CD4-positive, CD25-positive, alpha-beta regulatory T cell (primary cell): Measurements from ENCODE around the gene CAMK2D. TPM values are rescaled to one million over a fixed set of nuclear protein-coding genes. Genes with fewer than 3 reads are reported as not detected.
A peak's percentile ranks its signal among the peaks of the same experiment; 100 is the strongest.

Source experiments
- ATAC-seq, 2 donors: fragments of 150-1000 bp; cut with Tn5 transposase; one replicate each; pipeline ENCODE4 v1.10.0; 2021; ENCODE audit warnings: low read depth in 2 of 2, moderate number of reproducible peaks in 2 of 2, moderate library complexity in 1 of 2
- DNase-seq, 3 donors: peaks; one replicate each; pipeline versions ENCODE4 v3.0.0 to v3.0.0-alpha.2; 2012 to 2022; ENCODE audit warnings: mixed read lengths in 1 of 3
- H3K27ac ChIP-seq: one replicate; pipeline ENCODE4 v1.7.0; 2013; ENCODE audit warnings: mild to moderate bottlenecking, low read length; ENCODE audit not compliant: insufficient read depth, poor library complexity, severe bottlenecking
- H3K27me3 ChIP-seq: one replicate; pipeline ENCODE4 v1.7.0; 2013; ENCODE audit warnings: low read length; ENCODE audit not compliant: control insufficient read depth, insufficient read depth
- H3K36me3 ChIP-seq: one replicate; pipeline ENCODE4 v1.7.0; 2013; ENCODE audit warnings: mild to moderate bottlenecking, low read length, moderate library complexity; ENCODE audit not compliant: control insufficient read depth, insufficient read depth
- H3K4me1 ChIP-seq: 2 replicates; pipeline ENCODE4 v1.7.0; 2013; ENCODE audit warnings: mild to moderate bottlenecking, low read length; ENCODE audit not compliant: insufficient read depth, control insufficient read depth, poor library complexity, severe bottlenecking
- H3K4me3 ChIP-seq: one replicate; pipeline ENCODE4 v1.7.0; 2013; ENCODE audit warnings: low read depth, mild to moderate bottlenecking, low read length, moderate library complexity
- H3K9me3 ChIP-seq, 2 experiments: 1 replicate in 1 of 2; 2 replicates in 1 of 2; pipeline ENCODE4 v1.7.0; 2013; ENCODE audit warnings: low read length in 2 of 2, mild to moderate bottlenecking in 1 of 2, moderate library complexity in 1 of 2; ENCODE audit not compliant: control insufficient read depth in 2 of 2
- H3K27ac Mint-ChIP-seq, 3 donors: one replicate each; pipeline ENCODE4 v1.8.0; 2020 to 2022; ENCODE audit warnings: mild to moderate bottlenecking in 3 of 3, mixed read lengths in 3 of 3, moderate library complexity in 2 of 3
- H3K27me3 Mint-ChIP-seq: one replicate; pipeline ENCODE4 v1.8.0; 2022; ENCODE audit warnings: mild to moderate bottlenecking, mixed read lengths
- H3K36me3 Mint-ChIP-seq: one replicate; pipeline ENCODE4 v1.8.0; 2020; ENCODE audit warnings: mixed read lengths
- H3K4me1 Mint-ChIP-seq, 4 donors: one replicate each; pipeline ENCODE4 v1.8.0; 2020 to 2022; ENCODE audit warnings: mixed read lengths in 4 of 4, mild to moderate bottlenecking in 1 of 4
- H3K4me3 Mint-ChIP-seq, 4 donors: one replicate each; pipeline ENCODE4 v1.8.0; 2020 to 2022; ENCODE audit warnings: mild to moderate bottlenecking in 4 of 4, mixed read lengths in 4 of 4, moderate library complexity in 3 of 4
- H3K9me3 Mint-ChIP-seq, 7 donors: one replicate each; pipeline ENCODE4 v1.8.0; 2020 to 2022; ENCODE audit warnings: mixed read lengths in 7 of 7, mild to moderate bottlenecking in 3 of 7, moderate library complexity in 2 of 7
- polyA plus RNA-seq, 4 donors: library from polyadenylated mRNA; unstranded; fragments of 300-500 nt; fragmentation: Illumina TruSeq; gene quantifications; one replicate each; pipeline ENCODE4 v1.2.3, GENCODE V29; 2021
- total RNA-seq: library from RNA; stranded (reverse); gene quantifications from one replicate; pipeline ENCODE4 v1.2.3, GENCODE V29; 2022

Gene CAMK2D
- total and polyA plus RNA-seq, 5 donors from 2014 or later = 24.5 to 42.7 (median 26.2) TPM

DNA sequence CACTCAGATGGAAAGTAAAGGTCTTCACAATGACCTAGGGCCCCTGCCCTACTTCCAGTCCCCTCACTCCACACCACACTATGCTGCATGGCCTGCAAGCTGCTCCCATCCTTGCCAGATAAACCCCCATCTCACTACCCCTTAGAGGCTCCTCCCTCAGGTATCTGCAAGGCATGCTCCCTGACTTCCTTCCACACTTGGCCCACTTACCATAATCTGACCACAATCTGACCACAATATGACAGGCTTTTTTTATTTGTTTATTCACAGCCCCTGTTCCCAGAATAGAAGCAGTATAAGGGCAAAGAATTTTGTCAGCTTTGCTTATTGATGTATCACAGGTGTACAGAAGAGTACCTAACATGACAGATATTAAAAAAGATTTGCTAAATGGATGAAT lies 124.7 kb downstream of the CAMK2D start:
- H3K4me1 ChIP-seq = peaks cover 25% of the 10 kb centered on the region
- peak overlapping the region in 3 of 4 donors; percentile 30 to 80 (median 59) for H3K4me3 Mint-ChIP-seq
- no peaks in the 10 kb centered on the region for H3K9me3 Mint-ChIP-seq
- H3K27ac ChIP-seq = peak overlapping the region; percentile 44
- H3K36me3 ChIP-seq = no peaks in the 10 kb centered on the region
- no peaks in the 10 kb centered on the region for H3K9me3 ChIP-seq
- H3K27me3 ChIP-seq = no peaks in the 10 kb centered on the region
- H3K27me3 Mint-ChIP-seq = no peaks in the 10 kb centered on the region
- ATAC-seq (peak; percentile 59 to 61), DNase-seq (peak in 2 of 3 donors; percentile 29 to 64)
- peak overlapping the region; percentile 57 to 96 (median 88) for H3K27ac Mint-ChIP-seq
- H3K4me1 Mint-ChIP-seq = peaks cover 19 to 60% (median 53%) of the 10 kb centered on the region in 4 donors
- peak overlapping the region; percentile 45 for H3K4me3 ChIP-seq
- H3K36me3 Mint-ChIP-seq = peaks cover 6% of the 10 kb centered on the region

DNA sequence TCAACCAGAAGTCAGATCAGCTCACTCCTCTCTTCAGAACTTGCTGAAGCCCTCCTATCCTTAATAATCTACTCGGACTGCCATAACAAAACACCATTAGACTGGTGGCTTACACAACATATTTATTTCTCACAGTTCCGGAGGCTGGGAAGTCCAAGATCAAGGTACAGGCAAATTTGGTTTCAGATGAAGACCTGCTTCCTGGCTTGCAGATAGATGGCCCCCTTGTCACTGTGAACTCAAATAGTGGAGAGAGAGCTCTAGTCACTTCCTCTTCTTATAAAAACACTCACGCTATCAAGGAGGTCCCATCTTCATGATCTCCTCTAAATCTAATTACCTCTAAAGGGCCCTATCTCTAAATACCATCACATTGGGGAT lies 125.1 kb downstream of the CAMK2D start:
- Histone ChIP-seq H3K4me1 (peaks cover 25% of the 10 kb centered on the region), H3K4me3 (peak overlapping the region; percentile 45), H3K9me3 (no peaks in the 10 kb centered on the region), H3K27me3 (no peaks in the 10 kb centered on the region), H3K36me3 (no peaks in the 10 kb centered on the region), H3K27ac (peak overlapping the region; percentile 44)
- DNase-seq (peak in 2 of 3 donors; percentile 50 to 65), ATAC-seq (peak; percentile 79 to 86)
- Mint-ChIP-seq H3K4me1 (peaks cover 19 to 60% (median 55%) of the 10 kb centered on the region in 4 donors), H3K4me3 (peak overlapping the region in 3 of 4 donors; percentile 30 to 80 (median 59)), H3K27me3 (no peaks in the 10 kb centered on the region), H3K36me3 (peaks cover 6% of the 10 kb centered on the region), H3K27ac (peak overlapping the region; percentile 57 to 96 (median 88)), H3K9me3 (no peaks in the 10 kb centered on the region)

DNA sequence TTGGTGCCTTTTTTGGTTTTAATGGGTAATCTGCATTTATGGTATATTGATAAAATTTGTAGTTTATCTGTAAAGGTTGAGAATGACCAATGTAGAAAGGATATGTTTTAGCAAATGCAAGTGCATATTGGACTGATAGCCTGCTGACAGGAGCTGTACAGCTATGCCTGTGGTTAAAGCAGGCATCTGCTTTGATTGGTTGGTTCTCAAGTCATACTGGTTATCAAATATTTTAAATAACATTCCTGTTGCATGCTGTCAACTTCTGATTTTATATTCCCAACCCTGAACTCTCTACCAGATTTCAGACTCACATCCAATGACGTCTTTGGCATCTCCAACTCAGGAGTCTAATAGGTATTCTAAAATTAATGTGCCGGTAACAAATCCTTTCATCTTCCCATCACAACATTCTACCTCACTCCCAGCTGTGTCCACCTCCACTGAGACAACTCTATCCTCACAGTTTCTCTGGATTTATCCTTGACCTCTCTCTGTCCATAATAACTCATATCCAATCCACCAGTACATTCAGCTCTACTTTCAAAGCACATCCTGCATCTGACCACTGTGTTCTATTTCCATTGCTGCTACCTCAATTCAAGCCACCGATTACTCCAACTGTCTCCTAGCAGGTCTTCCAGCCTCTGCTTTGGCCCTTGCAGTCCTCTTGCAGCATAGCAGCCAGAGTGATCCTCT lies 125.7 kb downstream of the CAMK2D start:
- H3K27ac ChIP-seq = no peak overlapping the region
- peaks cover 6% of the 10 kb centered on the region for H3K36me3 Mint-ChIP-seq

DNA sequence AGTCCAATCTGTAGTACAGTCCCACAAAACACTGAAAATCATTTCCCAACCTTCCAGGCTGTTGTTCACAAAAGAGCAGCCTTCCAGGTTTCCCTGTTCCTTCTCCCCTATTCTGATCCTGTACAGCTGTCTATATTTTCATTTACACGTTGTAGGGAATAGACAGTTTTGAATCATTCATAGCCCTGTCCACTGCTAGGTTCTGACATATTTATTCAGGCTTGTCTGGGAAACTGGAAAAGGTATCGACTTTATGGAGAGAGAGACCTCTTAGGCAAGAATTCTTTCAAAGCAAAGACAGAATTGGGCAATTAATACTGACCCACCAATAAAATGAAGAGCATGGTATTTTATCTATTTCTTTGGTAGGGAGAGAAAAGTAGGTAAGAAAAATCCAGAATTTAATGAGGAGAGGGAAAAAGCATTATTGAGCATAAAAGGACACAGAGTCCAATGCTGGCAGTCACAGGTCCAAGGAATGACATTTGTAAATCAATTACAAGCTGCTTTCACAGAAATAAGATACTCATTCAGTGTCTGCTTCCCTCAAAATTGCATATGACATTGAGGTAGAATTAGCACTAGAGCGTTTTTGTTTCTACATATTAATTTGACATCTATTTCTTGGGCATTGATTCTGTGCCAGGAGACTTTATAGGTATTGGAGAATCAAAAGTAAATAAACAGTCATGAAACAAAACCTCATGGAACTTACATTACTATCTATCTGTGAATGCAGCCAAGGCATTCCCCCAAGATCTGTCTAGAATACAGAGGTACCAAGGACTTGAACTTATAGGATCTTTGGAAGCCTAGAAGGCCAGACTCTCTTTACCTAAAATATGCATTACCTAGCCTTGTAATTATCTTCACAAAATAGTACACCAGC lies 127.2 kb downstream of the CAMK2D start:
- Mint-ChIP-seq H3K27me3 (no peaks in the 10 kb centered on the region), H3K36me3 (peaks cover 9% of the 10 kb centered on the region), H3K4me3 (no peak overlapping the region), H3K4me1 (peaks cover 29 to 57% (median 56%) of the 10 kb centered on the region in 4 donors), H3K27ac (no peak overlapping the region), H3K9me3 (no peaks in the 10 kb centered on the region)
- Histone ChIP-seq H3K27ac (no peak overlapping the region), H3K36me3 (no peaks in the 10 kb centered on the region), H3K9me3 (no peaks in the 10 kb centered on the region), H3K4me3 (no peak overlapping the region), H3K27me3 (no peaks in the 10 kb centered on the region), H3K4me1 (peaks cover 39% of the 10 kb centered on the region)
- DNase-seq = no peak
- no peak for ATAC-seq

More for the DNA sequence above, 125.7 kb downstream of the CAMK2D start:
- Mint-ChIP-seq H3K27me3 (no peaks in the 10 kb centered on the region), H3K4me3 (no peak overlapping the region), H3K9me3 (no peaks in the 10 kb centered on the region), H3K27ac (peak overlapping the region; percentile 57 to 96 (median 88)), H3K4me1 (peaks cover 19 to 59% (median 55%) of the 10 kb centered on the region in 4 donors)
- Histone ChIP-seq H3K9me3 (no peaks in the 10 kb centered on the region), H3K27me3 (no peaks in the 10 kb centered on the region), H3K4me3 (peak overlapping the region; percentile 45), H3K4me1 (peaks cover 27% of the 10 kb centered on the region), H3K36me3 (no peaks in the 10 kb centered on the region)
- ATAC-seq (no peak), DNase-seq (no peak)

DNA sequence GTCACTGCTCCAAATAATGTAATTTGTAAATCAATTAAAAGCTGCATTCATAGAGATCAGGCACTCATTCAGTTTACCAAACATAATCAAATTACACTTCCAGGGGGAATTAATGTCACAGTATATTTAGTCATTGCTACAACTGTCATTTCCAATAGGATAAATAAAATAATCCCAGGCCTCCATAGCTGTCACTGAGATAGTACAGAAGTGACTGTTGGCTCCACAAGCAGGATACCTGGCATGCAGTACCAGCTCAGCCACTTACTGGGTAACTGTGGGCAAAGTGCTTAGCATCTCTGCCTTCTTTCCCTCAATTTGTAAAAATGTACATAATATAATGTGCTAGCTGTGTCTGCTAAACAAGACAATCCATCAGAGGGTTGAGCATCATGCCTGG lies 128.1 kb downstream of the CAMK2D start:
- no peaks in the 10 kb centered on the region for H3K9me3 Mint-ChIP-seq
- peaks cover 26 to 51% (median 50%) of the 10 kb centered on the region in 4 donors for H3K4me1 Mint-ChIP-seq
- no peak overlapping the region for H3K4me3 Mint-ChIP-seq

DNA sequence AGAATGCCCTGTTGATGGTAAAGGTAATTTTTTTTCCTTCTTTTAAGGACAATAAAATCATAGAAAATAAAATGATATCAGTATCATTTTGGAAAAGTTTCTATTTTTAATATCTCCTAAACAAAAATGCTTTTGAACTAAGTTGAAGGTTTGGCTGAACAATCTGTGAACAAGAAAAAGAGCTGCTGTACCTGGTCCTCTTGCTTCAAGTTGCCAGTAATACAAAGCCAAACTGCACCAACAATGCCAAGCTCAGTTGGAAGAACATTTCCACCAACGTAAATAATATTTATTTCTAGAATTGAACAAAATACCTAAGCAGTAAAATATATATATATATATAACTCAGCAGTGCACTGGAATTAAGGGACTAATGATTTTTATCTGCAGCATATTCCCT lies 132.8 kb downstream of the CAMK2D start:
- ATAC-seq (no peak), DNase-seq (no peak)
- no peak overlapping the region for H3K4me3 ChIP-seq
- H3K36me3 Mint-ChIP-seq = peaks cover 18% of the 10 kb centered on the region
- no peak overlapping the region for H3K27ac ChIP-seq
- H3K27ac Mint-ChIP-seq = no peak overlapping the region
- H3K36me3 ChIP-seq = peaks cover 2% of the 10 kb centered on the region
- no peaks in the 10 kb centered on the region for H3K27me3 Mint-ChIP-seq
- no peak overlapping the region for H3K4me3 Mint-ChIP-seq
- no peaks in the 10 kb centered on the region for H3K27me3 ChIP-seq
- H3K4me1 Mint-ChIP-seq = peaks cover 30 to 50% (median 42%) of the 10 kb centered on the region in 4 donors
- H3K4me1 ChIP-seq = peaks cover 14% of the 10 kb centered on the region
- no peaks in the 10 kb centered on the region for H3K9me3 ChIP-seq
- H3K9me3 Mint-ChIP-seq = peaks cover 0 to 3% (median 0%) of the 10 kb centered on the region in 7 donors

More for the DNA sequence above, 128.1 kb downstream of the CAMK2D start:
- H3K9me3 ChIP-seq = no peaks in the 10 kb centered on the region
- no peak overlapping the region for H3K27ac Mint-ChIP-seq
- DNase-seq = no peak
- no peaks in the 10 kb centered on the region for H3K27me3 ChIP-seq
- H3K4me3 ChIP-seq = no peak overlapping the region
- peaks cover 9% of the 10 kb centered on the region for H3K36me3 Mint-ChIP-seq
- H3K27ac ChIP-seq = no peak overlapping the region
- H3K4me1 ChIP-seq = peaks cover 38% of the 10 kb centered on the region
- no peaks in the 10 kb centered on the region for H3K36me3 ChIP-seq
- ATAC-seq = no peak
- H3K27me3 Mint-ChIP-seq = no peaks in the 10 kb centered on the region

DNA sequence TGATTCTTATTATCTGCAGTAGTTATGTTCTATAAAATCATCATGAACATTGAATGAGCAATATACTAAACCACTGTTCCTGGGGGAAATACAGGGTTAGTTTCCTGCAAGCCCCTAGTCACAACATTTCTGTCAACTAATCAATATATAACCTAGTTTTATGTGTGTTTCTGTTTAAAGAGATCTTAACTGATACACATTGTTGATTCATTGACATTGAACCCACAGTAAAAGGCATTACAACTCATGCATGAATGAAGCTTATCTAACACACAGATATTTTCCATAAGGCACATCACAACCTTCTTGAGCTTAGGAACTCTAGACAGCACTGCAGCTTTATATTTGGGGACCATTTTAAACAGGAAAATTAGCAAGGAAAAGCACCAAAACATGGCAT lies 134.2 kb downstream of the CAMK2D start:
- Mint-ChIP-seq H3K4me1 (peaks cover 30 to 48% (median 40%) of the 10 kb centered on the region in 4 donors), H3K27ac (no peak overlapping the region), H3K36me3 (peaks cover 18% of the 10 kb centered on the region), H3K4me3 (no peak overlapping the region), H3K9me3 (peaks cover 0 to 3% (median 0%) of the 10 kb centered on the region in 7 donors), H3K27me3 (no peaks in the 10 kb centered on the region)
- no peak overlapping the region for H3K27ac ChIP-seq
- no peak for DNase-seq
- peaks cover 14% of the 10 kb centered on the region for H3K4me1 ChIP-seq
- ATAC-seq = no peak
- no peaks in the 10 kb centered on the region for H3K27me3 ChIP-seq
- peaks cover 2% of the 10 kb centered on the region for H3K36me3 ChIP-seq
- H3K9me3 ChIP-seq = no peaks in the 10 kb centered on the region
- H3K4me3 ChIP-seq = no peak overlapping the region
